ENCODE data around the gene ITPKB.

ITPKB gene

GRCh38 chr1:226702957-226703831 lies 35.9 kb downstream of the ITPKB start:
- peak; percentile 59 for DNase-seq

GRCh38 chr1:226702318-226702956 lies 36.6 kb downstream of the ITPKB start:
- DNase-seq = peak; percentile 28

- no peak for DNase-seq
These were observed 38.2 kb downstream of the ITPKB start for GRCh38 chr1:226700861-226701260.

- DNase-seq = no peak
These were observed 39.9 kb downstream of the ITPKB start for GRCh38 chr1:226699166-226699565.

- DNase-seq = no peak
These were observed 40.4 kb downstream of the ITPKB start for GRCh38 chr1:226698659-226699058.

- DNase-seq = no peak
These were observed 41.0 kb downstream of the ITPKB start for GRCh38 chr1:226697929-226698544.

- DNase-seq = no peak
These were observed 41.7 kb downstream of the ITPKB start for GRCh38 chr1:226697151-226697928.

- DNase-seq = no peak
These were observed 42.5 kb downstream of the ITPKB start for GRCh38 chr1:226696547-226696946.

GRCh38 chr1:226695335-226695900 lies 43.7 kb downstream of the ITPKB start:
- no peak for DNase-seq

- no peak for DNase-seq
These were observed 46.3 kb downstream of the ITPKB start for GRCh38 chr1:226692823-226693222.

- DNase-seq = no peak
These were observed 46.9 kb downstream of the ITPKB start for GRCh38 chr1:226692051-226692792.

GRCh38 chr1:226691247-226691646 lies 47.8 kb downstream of the ITPKB start:
- DNase-seq = no peak

- peak; percentile 93 for DNase-seq
These were observed 48.6 kb downstream of the ITPKB start for GRCh38 chr1:226690460-226690982.

GRCh38 chr1:226688808-226689207 lies 50.3 kb downstream of the ITPKB start:
- DNase-seq = no peak

- DNase-seq = no peak
These were observed 50.9 kb downstream of the ITPKB start for GRCh38 chr1:226688056-226688748.

- peak; percentile 42 for DNase-seq
These were observed 51.7 kb downstream of the ITPKB start for GRCh38 chr1:226687426-226687825.

GRCh38 chr1:226686440-226687425 lies 52.3 kb downstream of the ITPKB start:
- DNase-seq = peak; percentile 34

GRCh38 chr1:226685196-226685820 lies 53.8 kb downstream of the ITPKB start:
- DNase-seq = no peak

GRCh38 chr1:226684026-226684425 lies 55.1 kb downstream of the ITPKB start:
- no peak for DNase-seq

Data from DMS153 (cell line).